AG10803 (cell line): ENCODE measurements around the gene SIM1.
A peak's percentile ranks its signal among the peaks of the same experiment; 100 is the strongest.
"Not testable (repeated sequence)": the region's sequence is repeated elsewhere in the genome, so short reads cannot be mapped to it uniquely, and the experiment has no call there.

Source experiments
- DNase-seq: peaks from one replicate; pipeline ENCODE4 v3.0.0; 2010; ENCODE audit warnings: low read depth
- H3K4me3 ChIP-seq: 2 replicates; pipeline ENCODE4 v1.5.1; 2011; ENCODE audit warnings: mild to moderate bottlenecking, low read length, control low read depth
- TF ChIP-seq, protein P1 (sequence below): conservative IDR thresholded peaks from 2 replicates; pipeline ENCODE4 v1.5.1; 2011; ENCODE audit warnings: mild to moderate bottlenecking, low read length, control low read depth, inconsistent platforms

The SIM1 gene

DNA sequence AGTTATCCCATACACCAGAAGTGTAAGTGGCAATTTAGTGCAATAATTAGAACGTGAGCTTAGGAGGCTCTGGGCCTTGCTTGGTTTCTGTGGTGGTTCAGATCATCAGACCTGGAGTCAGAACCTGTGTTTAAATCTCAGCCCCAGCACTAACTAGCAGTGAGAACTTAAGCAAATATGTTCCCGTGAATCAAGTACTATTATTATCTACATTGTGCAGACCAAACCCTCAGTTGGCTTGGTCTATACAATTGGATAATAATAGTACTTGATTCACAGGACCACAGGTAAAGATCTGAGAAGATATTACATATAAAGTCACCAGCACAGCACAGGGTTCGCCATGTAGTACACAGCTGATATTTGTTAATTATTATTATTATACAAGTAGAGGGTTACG, 93.1 kb downstream of the SIM1 start:
- TF ChIP-seq, protein P1, sequence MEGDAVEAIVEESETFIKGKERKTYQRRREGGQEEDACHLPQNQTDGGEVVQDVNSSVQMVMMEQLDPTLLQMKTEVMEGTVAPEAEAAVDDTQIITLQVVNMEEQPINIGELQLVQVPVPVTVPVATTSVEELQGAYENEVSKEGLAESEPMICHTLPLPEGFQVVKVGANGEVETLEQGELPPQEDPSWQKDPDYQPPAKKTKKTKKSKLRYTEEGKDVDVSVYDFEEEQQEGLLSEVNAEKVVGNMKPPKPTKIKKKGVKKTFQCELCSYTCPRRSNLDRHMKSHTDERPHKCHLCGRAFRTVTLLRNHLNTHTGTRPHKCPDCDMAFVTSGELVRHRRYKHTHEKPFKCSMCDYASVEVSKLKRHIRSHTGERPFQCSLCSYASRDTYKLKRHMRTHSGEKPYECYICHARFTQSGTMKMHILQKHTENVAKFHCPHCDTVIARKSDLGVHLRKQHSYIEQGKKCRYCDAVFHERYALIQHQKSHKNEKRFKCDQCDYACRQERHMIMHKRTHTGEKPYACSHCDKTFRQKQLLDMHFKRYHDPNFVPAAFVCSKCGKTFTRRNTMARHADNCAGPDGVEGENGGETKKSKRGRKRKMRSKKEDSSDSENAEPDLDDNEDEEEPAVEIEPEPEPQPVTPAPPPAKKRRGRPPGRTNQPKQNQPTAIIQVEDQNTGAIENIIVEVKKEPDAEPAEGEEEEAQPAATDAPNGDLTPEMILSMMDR: no peak
- H3K4me3 ChIP-seq: no peak overlapping the region
- DNase-seq: no peak

DNA sequence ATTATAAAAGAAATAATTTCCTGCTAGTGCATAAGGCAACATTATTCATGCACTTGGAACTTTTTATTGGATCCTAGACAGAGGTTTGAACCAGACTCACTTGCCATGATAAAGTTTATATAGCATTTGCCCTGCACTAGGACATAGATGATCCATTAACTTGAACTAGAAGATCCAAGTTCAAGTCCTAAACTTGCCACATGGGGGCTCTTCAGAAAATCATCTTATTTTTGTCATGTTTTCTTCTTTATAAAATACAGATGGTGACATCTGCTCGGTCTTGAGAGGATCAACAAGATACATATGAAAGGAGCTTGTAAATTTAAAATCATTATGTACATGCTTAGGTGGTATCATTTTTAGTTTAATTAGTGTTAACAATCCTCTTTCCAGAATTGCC, 94.5 kb downstream of the SIM1 start:
- no peak for DNase-seq
- TF ChIP-seq, protein P1: peak; percentile 34
- no peak overlapping the region for H3K4me3 ChIP-seq

DNA sequence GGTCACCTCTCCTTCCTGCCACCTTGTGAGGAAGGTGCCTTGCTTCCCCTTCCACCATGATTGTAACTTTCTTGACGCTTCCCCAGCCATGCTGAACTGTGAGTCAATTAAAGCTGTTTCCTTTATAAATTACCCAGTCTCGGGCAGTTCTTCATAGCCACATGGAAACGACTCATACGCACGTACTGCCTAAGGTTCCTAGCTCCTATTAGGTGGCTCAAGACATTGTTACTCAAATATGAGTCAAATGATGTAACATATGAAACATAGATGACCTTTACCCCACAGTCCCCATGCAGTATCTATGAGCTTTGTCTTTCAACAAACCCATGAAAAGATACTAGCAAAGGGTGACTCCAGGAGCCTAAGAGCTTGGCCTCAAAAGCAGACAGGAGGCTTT, 98.3 kb downstream of the SIM1 start:
- DNase-seq: peak; percentile 77
- TF ChIP-seq, protein P1: no peak
- H3K4me3 ChIP-seq: no peak overlapping the region

DNA sequence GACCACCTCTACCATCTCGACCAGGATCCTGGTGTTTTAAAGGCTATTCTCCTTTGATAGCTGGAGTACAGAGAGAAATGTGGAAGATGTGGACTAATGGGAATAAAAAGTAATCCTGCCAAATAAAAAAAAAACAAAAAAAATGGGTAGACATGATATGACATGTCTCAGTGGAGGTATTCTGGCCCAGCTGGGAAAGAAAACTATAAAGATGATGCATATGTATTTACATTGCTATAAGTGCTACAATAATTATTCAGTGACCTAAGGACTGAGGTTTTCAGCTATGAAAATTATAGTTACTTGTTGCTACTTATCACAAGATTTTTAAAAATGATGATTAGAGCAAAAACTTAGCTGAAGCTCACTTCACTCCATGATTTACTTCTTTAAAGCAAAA, 101.1 kb downstream of the SIM1 start:
- TF ChIP-seq, protein P1: no peak
- H3K4me3 ChIP-seq: no peak overlapping the region
- no peak for DNase-seq

DNA sequence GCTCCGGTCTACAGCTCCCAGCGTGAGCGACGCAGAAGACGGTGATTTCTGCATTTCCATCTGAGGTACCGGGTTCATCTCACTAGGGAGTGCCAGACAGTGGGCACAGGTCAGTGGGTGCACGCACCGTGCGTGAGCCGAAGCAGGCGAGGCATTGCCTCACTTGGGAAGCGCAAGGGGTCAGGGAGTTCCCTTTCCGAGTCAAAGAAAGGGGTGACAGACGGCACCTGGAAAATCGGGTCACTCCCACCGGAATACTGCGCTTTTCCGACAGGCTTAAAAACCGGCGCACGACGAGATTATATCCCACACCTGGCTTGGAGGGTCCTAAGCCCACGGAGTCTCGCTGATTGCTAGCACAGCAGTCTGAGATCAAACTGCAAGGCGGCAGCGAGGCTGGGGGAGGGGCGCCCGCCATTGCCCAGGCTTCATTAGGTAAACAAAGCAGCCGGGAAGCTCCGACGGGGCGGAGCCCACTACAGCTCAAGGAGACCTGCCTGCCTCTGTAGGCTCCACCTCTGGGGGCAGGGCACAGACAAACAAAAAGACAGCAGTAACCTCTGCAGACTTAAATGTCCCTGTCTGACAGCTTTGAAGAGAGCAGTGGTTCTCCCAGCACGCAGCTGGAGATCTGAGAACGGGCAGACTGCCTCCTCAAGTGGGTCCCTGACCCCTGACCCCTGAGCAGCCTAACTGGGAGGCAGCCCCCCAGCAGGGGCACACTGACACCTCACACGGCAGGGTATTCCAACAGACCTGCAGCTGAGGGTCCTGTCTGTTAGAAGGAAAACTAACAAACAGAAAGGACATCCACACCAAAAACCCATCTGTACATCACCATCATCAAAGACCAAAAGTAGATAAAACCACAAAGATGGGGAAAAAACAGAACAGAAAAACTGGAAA, 109.7 kb downstream of the SIM1 start:
- DNase-seq, H3K4me3 ChIP-seq: not testable (repeated sequence)

DNA sequence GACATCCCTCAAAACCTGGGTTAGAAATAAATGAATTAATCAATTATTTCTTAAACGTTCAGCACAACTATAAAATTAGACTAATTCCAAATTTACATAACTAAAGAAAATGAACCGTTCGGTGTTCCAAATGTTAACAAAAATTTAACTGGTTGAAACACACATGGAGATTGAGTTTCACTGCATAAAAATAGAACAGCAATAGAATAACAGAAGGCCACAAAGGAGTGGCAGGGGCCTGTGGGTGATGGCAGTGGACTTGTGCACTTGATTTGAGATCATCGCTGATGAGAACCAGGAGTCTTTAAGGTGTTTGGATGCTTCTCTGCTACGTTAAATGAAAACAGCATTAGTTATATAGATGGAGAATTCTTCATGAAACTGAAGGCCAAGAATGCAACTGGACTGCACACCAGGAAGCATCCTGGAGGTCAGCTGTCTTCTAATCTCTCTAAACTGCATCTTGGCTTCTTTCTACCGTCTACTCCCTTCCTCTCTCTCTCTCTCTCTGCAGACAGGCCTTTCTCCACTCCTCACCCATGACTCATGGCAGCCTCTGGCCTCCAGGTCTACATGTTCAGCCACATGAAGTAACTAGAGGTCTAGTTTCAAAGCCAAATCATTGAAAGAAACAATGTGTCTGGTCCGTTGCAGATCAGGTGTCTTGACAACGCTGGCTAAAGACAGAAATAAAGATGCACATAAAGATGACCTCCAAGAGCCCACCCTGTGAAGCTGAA, 111.3 kb downstream of the SIM1 start:
- peak; percentile 65 for DNase-seq

DNA sequence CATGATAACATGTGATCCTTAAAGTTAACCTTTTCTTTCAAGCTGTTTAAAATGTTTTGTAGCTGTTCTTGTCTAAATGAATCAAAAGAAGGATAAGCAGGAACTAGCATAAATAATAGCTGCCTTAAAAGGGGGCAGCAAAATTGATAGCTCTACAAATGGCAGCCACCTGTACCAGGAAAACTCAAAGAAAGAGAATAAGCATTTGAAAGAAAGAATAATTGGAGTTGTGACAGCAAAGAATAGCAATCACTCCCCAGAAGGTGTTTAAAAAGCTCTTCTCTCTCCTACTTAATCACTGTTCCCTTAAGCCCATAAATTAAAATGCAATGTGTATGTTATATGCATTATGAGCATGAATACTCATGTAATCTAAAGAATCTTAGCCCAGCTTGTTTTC, 114.6 kb downstream of the SIM1 start:
- no peak for DNase-seq
- TF ChIP-seq, protein P1: no peak
- no peak overlapping the region for H3K4me3 ChIP-seq

More for the DNA sequence above, 111.3 kb downstream of the SIM1 start:
- TF ChIP-seq, protein P1: no peak
- no peak overlapping the region for H3K4me3 ChIP-seq
